CD4-positive, alpha-beta T cell treated with Interferon gamma for 1 hour (primary cell): ENCODE data around the gene BCR.

Experiments
- DNase-seq: peaks from one replicate; pipeline ENCODE4 v3.0.0-alpha.2; 2020

BCR gene

DNA sequence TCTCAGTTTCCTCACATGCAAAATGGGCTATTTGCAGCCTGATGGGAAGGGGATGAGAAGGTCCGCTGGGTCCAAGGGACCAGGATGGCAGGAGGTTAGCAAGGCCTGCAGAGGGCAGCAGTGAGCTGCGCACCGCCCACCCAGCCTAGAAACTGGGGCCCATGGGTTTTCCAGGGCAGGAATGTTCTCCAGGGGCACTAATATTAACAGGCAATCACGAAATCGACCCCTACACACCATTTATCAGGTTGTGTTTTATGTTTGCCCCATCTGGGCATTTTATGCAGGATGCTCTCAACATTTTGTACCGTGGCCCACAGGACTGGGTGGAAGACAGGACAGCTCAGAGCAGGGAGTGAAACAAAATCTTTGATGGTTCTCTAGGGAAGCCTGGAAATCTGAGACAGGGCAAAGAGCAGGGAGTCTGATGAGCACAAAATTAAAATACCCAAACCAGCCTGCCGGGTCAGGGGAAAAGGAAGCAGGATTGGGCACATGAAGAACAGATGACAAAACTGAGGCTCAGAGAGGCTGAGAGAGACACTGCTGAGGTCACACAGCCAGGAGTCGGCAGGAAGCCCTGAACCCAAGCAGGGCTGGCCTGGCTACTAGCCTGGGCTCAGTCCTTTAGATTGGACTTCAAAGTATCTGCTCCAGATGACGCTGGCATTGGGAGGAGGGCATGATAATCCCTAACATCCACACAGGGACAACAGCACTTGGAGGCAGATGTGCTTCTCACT, 1.6 kb upstream of the BCR start:
- peak; percentile 52 for DNase-seq

DNA sequence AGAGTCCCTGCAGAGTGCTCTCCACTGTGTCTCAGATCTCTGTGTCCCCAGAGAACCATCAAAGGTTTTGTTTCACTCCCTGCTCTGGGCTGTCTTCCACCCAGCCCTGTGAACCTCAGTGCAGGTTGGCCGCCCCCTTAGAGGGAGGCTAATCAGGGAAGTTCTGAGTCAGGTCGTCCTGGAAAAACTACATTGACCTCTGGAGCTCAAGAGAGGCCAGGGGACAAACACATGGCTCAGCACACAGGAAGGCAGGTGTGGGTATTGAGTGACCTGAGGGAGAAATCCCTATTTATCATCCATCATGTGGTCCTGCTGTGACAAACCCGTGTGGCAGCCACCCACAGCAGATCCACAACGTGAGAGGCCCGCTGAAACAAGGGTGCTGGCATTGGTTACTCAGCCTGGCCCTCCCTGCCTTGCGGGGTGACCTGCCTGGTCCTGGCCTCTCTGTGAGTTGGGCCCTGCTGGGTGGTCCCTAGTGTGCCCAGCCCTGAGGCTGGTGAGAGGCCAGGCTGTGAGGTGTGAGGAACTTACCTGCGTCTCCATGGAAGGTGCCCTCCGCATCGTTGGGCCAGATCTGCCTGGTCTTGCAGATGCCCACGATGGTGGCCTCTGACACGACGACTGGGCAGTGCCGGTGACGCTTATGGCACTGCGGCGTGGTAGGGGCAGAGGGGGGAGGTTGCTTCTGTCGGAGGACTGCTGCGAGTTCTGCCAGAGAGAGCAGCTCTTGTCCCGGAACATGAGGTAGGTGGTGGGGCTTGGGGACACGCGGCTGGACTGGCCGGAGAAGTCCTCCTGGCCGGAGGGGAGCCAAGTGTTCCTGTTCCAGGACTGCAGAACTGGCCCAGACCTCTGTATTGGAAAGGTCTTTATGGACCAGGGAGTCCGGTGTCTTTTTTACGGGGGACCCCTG, 669 bp upstream of the BCR start:
- no peak for DNase-seq

DNA sequence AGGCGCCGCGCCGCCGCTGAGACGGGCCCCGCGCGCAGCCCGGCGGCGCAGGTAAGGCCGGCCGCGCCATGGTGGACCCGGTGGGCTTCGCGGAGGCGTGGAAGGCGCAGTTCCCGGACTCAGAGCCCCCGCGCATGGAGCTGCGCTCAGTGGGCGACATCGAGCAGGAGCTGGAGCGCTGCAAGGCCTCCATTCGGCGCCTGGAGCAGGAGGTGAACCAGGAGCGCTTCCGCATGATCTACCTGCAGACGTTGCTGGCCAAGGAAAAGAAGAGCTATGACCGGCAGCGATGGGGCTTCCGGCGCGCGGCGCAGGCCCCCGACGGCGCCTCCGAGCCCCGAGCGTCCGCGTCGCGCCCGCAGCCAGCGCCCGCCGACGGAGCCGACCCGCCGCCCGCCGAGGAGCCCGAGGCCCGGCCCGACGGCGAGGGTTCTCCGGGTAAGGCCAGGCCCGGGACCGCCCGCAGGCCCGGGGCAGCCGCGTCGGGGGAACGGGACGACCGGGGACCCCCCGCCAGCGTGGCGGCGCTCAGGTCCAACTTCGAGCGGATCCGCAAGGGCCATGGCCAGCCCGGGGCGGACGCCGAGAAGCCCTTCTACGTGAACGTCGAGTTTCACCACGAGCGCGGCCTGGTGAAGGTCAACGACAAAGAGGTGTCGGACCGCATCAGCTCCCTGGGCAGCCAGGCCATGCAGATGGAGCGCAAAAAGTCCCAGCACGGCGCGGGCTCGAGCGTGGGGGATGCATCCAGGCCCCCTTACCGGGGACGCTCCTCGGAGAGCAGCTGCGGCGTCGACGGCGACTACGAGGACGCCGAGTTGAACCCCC, 798 bp downstream of the BCR start:
- DNase-seq = no peak

DNA sequence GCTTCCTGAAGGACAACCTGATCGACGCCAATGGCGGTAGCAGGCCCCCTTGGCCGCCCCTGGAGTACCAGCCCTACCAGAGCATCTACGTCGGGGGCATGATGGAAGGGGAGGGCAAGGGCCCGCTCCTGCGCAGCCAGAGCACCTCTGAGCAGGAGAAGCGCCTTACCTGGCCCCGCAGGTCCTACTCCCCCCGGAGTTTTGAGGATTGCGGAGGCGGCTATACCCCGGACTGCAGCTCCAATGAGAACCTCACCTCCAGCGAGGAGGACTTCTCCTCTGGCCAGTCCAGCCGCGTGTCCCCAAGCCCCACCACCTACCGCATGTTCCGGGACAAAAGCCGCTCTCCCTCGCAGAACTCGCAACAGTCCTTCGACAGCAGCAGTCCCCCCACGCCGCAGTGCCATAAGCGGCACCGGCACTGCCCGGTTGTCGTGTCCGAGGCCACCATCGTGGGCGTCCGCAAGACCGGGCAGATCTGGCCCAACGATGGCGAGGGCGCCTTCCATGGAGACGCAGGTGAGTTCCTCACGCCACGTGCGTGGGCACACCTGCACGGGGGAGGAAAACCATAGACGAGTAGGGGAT, 1.5 kb downstream of the BCR start:
- no peak for DNase-seq

DNA sequence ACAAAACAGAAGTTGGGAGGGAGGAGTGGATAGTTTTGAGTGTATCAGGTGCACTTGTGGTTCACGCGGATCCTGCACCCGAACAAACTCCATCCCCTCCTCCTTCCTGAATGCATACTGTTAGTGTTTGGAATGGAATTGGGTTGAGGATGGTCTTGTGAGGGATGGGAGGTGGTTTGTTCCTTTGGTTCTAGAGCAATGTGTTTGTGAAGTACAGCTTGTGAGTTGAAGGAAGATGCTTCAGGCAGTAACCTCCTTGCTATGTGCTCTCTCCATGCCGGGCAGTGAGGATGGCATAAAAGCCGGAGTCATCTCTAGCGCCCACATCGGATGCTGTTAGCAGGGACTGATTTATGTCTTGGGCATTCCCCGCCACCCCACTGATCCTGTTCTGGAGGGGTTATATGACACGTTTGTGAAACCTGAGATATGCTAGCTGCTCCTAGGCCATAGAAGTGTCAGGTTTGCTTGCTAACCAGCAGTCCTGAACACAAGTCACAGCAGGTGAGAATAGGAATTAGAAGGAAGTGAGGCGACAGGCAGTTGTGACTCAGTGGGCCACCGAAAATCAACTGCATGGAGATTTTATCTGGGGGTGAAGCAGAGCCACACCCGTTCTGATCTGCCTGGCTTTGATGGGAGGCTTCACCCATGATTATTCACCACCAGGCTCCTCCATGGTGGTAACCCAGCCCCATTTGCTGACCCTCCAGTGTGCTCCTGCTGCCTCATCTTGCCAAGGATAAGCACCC, 2.2 kb downstream of the BCR start:
- peak; percentile 45 for DNase-seq

DNA sequence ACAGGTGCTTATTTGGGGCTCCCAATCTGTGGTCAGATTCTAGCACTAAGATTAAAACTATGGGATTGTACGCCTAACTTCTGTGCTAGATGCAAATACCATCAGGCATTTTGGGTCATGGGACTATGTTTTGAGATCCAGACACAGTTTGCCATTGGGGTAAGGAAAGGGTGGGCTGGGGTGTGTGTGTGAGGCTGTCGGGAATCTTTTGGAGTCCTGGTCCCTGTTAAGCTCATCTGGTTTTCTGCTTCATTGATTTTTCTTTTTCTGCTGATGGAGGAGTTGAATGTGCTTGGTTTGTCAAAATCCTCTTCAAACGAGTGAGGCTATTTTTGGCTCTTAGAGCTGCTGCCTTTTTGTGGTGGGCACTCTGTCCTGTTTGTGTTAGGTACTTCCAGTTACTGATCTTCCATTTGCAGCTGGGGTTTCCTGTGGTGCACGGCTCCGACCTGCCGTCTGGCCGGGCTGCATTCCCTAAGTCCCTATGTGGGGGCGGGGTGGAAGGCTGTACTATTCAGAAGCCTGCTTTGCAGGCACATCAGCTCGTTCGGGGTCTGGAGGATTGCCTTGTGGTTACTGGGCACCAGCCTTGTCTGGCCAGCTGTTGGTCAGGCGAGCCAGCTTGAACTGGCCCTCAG, 2.9 kb downstream of the BCR start:
- no peak for DNase-seq

DNA sequence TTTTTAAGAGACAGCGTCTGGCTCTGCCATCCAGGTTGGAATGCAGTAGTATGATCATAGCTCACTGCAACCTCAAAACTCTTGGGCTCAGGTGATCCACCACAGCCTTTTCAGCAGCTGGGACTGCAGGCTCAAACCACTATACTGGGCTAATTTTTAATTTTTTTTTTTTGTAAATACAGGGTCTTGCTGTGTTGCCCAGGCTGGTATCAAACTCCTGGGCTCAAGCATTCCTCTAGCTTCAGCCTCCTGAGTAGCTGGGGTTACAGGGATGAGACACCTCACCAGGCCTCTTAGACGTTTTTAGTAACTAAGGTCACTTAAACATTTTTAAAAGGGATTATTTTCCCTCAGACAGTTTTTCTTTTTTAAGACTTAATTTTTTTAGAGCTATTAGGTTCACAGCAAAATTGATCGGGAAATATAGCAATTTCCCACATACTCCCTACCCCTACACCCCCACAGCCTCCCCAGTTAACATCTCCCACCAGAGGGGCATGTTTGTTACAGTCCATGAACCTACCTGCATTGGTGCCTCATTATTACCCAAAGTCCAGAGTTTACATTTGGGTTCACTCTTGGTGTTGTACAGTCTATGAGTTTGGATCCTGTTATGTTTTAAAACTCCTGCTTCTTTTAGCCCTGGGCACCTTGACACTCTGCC, 3.9 kb downstream of the BCR start:
- DNase-seq = no peak

DNA sequence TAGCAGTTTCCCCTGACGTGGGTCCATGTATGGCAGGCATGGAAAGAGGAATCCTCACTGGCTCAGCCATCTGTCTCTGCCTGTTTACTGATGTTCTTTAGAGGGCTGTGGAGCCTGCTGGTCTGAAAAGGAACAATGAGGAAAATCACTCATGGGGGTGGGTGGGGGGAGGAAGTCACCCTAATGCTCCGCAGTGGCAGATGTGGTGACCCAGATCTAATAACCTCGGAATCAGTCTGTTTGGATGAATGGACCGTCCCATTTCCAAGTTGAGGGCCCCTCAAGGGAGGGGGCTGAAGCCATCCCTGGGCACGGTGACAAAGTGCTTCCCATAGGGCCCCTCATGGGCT, 4.4 kb downstream of the BCR start:
- DNase-seq = no peak

DNA sequence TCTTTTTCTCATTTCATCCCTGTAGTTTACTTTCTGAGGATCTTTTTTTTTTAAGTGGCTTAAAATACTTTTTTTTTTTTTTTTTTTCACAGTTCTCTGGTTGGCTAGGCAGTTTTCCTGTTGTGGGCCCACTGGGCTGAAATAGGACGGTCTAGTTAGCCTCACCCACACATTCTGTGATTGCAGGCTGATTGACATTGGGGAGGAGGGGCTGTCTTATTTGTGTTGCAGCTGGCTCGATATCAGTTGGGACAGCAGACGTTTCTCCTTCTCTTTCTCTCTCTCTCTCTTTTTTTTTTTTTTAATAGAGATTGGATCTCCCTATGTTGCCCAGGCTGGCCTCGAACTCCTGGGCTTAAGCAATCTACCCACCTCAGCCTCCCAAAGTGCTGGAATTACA, 6.9 kb downstream of the BCR start:
- no peak for DNase-seq

DNA sequence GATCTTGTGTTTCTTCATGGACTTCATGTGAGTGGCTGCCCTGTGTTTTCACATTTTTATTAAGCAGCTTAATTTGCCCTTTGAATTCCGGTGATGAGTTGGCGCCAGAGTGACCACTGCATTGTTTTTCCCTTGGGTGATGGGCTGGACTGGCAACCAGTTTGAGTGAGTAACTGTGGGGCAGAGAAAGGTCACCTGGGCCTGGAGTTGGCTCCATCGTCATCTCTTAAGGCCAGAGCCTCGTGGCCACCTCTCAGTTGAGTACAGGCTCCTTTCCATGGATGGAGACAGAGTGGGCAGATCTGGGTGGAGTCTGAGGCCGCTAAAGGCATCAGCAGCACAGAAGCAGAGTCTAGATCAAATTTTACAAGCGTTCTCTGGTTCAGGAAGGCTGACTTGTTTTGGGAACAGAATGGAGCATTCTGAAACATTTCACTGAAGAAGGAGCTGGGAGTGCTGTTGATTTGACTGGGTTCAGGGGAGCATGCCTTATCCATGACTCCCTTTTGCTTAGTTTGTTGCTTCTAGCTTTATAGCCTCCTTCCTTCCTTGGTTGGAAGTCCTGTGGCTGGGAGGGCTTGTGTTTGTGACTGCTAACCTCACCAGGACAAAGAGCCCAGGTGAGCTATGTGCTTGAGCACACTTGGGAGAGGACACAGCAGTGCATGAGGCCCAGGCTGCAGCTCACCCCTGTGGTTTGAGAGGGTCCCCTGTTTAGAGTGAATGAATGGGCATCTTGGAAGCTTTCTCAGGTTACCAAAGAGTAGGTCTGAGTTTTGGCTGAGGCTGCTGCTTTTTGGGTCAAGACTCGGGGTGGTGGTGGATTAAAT, 7.8 kb downstream of the BCR start:
- no peak for DNase-seq

DNA sequence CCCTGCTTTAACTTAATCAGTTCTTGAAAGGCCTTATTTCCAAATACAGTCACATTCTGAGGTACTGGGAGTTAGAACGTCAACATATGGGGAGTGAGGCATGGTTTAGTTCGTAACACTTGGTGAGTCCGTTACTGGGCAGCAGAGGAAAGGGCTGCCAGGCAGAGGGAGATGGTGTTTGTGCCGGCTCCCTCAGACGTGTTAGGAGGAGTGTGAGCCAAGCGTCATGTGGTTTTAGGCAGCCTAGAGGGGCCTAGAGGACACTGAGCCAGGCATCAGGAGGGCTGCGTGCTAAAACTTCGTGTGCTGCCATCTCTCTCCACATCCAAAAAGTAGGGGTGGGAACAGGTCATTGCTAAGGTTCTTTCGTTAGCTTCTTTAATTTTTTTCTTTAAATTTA, 10.2 kb downstream of the BCR start:
- DNase-seq = no peak

DNA sequence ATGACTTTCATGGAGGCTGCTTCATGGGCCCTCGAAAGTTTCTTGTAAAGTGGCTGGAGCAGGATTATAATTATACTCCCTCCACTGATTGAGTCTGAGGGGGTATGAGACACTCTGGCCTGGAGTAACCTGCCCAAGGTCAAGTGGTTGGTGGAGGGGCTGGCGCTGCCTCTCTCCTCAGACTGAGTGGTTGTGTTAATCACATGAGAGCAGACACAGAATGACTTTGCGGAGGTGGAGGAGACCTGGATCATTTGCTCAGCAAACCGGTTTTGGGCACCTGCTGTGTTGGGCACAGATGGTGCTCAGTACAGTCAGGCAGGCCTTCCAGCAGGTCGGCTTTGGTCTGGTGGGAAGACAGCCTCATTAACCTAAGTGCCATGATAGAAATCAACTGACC, 11.8 kb downstream of the BCR start:
- no peak for DNase-seq

DNA sequence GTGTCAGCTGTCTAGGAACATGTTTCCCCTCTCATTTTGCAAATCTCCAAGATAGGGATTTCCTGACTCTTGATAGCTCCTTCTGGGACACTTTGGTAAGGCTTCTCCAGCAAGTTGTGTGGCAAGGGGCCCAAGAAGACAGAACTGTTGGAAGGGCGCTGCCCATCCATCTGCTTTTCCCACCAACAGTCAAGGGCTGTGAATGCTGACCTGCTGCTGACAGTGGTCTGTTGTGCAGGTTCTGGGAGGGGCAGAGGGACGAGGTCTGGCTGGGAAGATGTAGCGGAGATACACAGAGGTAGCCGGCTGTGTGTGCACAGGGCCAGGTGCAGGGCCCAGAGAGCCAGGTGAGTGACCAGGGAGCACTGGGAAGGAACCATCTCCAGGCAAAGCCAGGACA, 12.2 kb downstream of the BCR start:
- no peak for DNase-seq

DNA sequence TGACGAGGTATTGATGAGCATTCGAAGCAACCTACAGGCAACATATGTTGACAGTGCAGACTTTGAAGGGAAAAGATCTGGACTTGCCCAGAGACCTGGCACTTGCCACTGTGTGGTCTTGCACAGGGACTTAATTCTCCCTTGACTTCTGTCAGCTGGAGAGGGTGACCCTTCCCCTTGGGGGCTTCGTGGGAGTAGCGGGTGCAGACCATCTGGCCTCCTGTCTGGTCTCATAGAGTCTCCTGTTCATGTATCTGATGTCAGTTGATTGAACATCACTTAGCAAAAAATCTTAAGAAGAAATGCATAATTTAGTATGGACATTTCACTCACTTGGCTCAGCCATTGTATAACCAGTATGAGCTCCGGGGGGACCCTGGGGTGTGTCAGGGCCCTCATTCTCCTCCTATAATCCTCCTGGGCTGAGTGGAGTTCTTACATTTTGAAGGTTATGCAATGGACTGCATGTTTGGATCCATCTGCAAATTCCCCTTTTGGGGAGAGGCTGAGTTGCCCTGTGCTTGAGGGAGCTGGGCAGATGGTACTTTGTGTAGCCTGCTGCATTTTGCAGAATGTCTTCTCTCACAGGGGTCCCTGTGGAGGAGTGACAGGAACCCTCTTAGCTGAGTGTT, 13.0 kb downstream of the BCR start:
- DNase-seq = no peak

DNA sequence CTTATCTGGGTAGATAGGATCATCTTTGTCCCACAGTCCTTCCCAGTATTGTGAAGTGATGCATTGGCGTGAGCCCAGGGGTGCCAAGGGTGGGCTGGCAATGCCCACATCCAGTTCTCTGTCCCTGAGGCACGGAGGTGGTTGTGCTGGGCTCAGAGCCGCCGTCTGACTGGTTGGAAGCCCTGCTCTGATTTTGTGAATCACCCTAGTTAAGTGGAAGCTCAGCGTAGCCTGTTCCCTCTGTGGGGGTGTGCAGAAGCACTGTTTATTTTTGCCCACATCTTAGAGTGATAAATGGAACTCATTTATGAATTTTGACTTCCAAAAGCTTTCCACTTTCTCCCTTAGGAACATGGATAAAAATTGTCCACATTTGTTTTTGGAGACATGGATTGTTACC, 13.6 kb downstream of the BCR start:
- no peak for DNase-seq

DNA sequence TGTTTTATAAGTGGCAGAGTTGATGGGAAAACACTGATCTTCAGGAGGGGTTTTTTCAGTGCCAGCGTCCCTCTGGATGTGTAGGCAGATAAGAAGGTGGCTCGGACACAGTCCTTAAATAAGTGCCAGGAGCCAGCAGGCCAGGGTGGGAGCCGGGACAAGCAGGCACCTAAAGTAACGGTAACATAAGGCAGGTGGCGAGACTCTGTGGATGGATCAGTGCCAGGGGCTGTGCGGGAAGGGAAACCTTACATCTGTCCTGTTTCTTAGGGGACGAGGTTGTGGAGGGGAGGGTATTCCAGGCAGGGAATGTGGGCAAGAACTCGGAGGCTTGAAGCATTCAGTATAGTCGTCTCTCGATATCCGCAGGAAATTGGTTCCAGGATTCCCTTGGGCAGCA, 15.9 kb downstream of the BCR start:
- DNase-seq = no peak

DNA sequence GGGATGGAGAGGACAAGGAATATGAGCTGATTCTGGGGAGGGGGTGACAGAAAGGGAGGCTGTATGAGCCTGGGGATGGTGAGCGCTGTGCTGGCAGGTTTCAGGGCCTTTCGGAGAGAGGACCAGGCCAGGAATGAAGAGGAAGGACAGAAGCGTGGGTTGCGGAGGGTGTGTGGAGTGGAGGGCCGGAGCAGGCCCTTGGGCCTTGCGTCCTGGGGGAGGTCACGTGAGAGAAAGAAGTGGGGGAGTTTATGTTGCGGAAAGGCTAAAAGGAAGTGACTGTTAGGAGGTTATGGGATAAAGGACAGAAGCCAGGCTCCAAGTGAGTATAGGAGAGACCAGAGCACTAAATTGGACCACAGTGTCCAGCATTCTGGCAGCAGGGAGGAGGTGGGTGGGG, 17.5 kb downstream of the BCR start:
- DNase-seq = no peak

DNA sequence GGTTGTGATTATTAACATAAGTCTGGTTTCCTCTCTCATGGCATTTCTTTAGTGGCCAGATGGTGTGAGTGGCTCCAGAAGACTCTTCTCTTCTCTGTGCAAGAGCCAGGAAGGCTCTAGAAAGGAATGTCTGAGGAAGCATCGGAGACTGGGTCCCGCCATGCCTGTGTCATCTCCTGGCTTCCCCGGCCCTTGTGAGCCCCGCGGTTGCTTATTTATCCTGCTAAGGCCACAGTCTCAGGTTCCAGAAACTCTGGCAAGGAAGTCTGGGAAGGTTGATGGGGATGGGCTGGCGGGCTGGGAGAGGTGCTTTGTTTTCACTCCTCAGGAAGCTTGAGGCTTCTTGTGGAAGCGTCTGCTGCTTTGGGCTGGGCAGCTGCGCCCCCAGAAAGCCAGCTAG, 18.9 kb downstream of the BCR start:
- DNase-seq = no peak

DNA sequence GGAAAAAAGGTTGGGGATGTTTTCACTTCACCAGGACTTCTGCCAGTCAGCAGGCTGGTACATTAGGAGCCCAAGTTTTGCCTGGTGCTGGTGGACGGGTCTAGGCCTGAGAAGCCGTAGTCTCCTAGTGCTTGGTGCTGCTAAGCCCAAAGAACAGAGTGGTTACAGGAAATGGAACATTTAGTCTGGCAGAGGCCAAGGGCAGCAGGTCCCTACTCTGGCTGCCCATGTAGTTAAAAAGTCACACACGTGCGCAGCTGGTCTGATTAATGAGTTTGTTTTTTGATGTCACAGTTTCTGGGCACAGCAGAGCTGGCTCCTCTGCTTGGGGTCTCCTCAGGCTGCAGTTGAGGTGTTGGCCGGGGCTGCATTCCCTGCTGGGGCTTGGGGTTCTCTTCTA, 20.6 kb downstream of the BCR start:
- no peak for DNase-seq
